A673 (cell line): Measurements from ENCODE around the gene RPP38. TPM values are rescaled to one million over a fixed set of nuclear protein-coding genes. Genes with fewer than 3 reads are reported as not detected.

Experiments
- BruUV-seq: library from RNA; stranded (reverse); fragments of 400-500 nt; replicated peaks from 2 replicates; lab custom pipeline; 2021; lab: Mats Ljungman, UMichigan
- CTCF ChIA-PET: fragments of 300-600 bp; sonication (Branson Sonifier 250); formaldehyde crosslinking; loops from one replicate; lab custom pipeline; 2022; ENCODE audit warnings: antibody characterized with exemption; lab: Charles Lee
- POLR2A ChIA-PET: fragments of 300-600 bp; sonication (Branson Sonifier 250); formaldehyde crosslinking; loops from one replicate; lab custom pipeline; 2022; ENCODE audit warnings: antibody characterized with exemption; ENCODE audit not compliant: low non-redundant PET; lab: Charles Lee
- DNase-seq: peaks from one replicate; pipeline ENCODE4 v3.0.0-alpha.2; 2015; ENCODE audit warnings: low spot score
- H3K27ac ChIP-seq: fragments of 200-600 bp; sonication (generic); 2 replicates; pipeline ENCODE4 v1.5.1; 2016; ENCODE audit warnings: mixed run types, low read depth, mild to moderate bottlenecking, mixed read lengths, antibody characterized with exemption, low read length; ENCODE audit not compliant: poor library complexity, severe bottlenecking
- H3K27me3 ChIP-seq: fragments of 200-600 bp; sonication (generic); replicated peaks from 2 replicates; pipeline ENCODE4 v1.6.1; 2017; ENCODE audit warnings: mixed run types, low read depth, mild to moderate bottlenecking, mixed read lengths, antibody characterized with exemption, low read length; ENCODE audit not compliant: insufficient read depth, poor library complexity
- H3K36me3 ChIP-seq: fragments of 200-600 bp; sonication (generic); 2 replicates; pipeline ENCODE4 v1.6.1; 2016; ENCODE audit warnings: mixed run types, mild to moderate bottlenecking, mixed read lengths, antibody characterized with exemption, low read length; ENCODE audit not compliant: insufficient read depth, poor library complexity, severe bottlenecking
- H3K4me1 ChIP-seq: fragments of 200-600 bp; sonication (generic); 2 replicates; pipeline ENCODE4 v1.6.1; 2017; ENCODE audit warnings: mixed run types, mild to moderate bottlenecking, mixed read lengths, antibody characterized with exemption, low read length; ENCODE audit not compliant: insufficient read depth, poor library complexity, severe bottlenecking
- H3K4me3 ChIP-seq: fragments of 200-600 bp; sonication (generic); 2 replicates; pipeline ENCODE4 v1.5.1; 2016; ENCODE audit warnings: low read depth, mixed run types, mild to moderate bottlenecking, mixed read lengths, low read length; ENCODE audit not compliant: poor library complexity, severe bottlenecking
- H3K9me3 ChIP-seq: fragments of 200-600 bp; sonication (generic); 2 replicates; pipeline ENCODE4 v1.6.1; 2016; ENCODE audit warnings: mixed run types, low read depth, mild to moderate bottlenecking, mixed read lengths, antibody characterized with exemption, low read length; ENCODE audit not compliant: poor library complexity, severe bottlenecking
- EZH2 ChIP-seq: fragments of 200-600 bp; sonication (generic); IDR thresholded peaks from 2 replicates; pipeline ENCODE4 v1.6.1; 2017; ENCODE audit warnings: borderline replicate concordance, low read depth, mild to moderate bottlenecking, mixed read lengths, antibody characterized with exemption, low read length; ENCODE audit not compliant: poor library complexity, severe bottlenecking
- intact Hi-C: fragments of 100-400 bp; cut with micrococcal nuclease; formaldehyde crosslinking; loops from one replicate; pipeline ENCODE4 v1.10.0; 2022; ENCODE audit not compliant: unreplicated experiment
- total RNA-seq: library from RNA; stranded (reverse); gene quantifications from 2 replicates; pipeline ENCODE4 v1.2.3, GENCODE V29; 2021
- TF ChIP-seq, protein P1 (sequence below): fragments of 300-800, 200-600 bp; sonication (generic); conservative IDR thresholded peaks from 2 replicates; pipeline ENCODE4 v1.5.1; 2017; ENCODE audit warnings: low read depth, mild to moderate bottlenecking, antibody characterized with exemption, low read length, moderate library complexity, mixed read lengths

RPP38 gene
- total RNA-seq, 1 experiment from 2014 or later = 23.8 TPM

DNA sequence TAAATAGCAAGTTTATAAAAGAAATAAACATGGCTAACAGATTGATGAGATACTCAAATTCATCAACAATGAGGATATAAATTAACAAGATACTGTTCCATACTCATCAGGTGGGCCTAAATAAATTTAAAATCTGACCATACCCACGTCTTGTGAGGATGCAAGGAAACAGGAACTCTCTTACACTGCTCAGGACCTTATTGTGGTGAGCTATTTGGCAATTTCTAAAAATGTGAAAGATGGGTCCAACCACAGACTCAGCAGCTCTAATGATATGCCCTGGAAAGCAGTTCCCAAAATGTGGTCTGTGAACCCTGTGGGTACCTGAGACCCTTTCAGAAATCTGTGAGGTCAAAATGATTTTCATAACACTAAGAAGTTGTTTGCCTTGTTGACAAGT lies 21.5 kb downstream of the RPP38 start:
- intact Hi-C loops = no loop called here
- Histone ChIP-seq H3K4me3 (no peak overlapping the region), H3K9me3 (no peaks in the 10 kb centered on the region), H3K4me1 (no peaks in the 10 kb centered on the region), H3K36me3 (no peaks in the 10 kb centered on the region), H3K27ac (no peak overlapping the region), H3K27me3 (no peaks in the 10 kb centered on the region)
- TF ChIP-seq, protein P1, sequence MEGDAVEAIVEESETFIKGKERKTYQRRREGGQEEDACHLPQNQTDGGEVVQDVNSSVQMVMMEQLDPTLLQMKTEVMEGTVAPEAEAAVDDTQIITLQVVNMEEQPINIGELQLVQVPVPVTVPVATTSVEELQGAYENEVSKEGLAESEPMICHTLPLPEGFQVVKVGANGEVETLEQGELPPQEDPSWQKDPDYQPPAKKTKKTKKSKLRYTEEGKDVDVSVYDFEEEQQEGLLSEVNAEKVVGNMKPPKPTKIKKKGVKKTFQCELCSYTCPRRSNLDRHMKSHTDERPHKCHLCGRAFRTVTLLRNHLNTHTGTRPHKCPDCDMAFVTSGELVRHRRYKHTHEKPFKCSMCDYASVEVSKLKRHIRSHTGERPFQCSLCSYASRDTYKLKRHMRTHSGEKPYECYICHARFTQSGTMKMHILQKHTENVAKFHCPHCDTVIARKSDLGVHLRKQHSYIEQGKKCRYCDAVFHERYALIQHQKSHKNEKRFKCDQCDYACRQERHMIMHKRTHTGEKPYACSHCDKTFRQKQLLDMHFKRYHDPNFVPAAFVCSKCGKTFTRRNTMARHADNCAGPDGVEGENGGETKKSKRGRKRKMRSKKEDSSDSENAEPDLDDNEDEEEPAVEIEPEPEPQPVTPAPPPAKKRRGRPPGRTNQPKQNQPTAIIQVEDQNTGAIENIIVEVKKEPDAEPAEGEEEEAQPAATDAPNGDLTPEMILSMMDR = no peak
- no peak for TF ChIP-seq EZH2
- CTCF ChIA-PET = no interaction called here
- no TSS peak for BruUV-seq
- POLR2A ChIA-PET = no interaction called here
- no peak for DNase-seq

DNA sequence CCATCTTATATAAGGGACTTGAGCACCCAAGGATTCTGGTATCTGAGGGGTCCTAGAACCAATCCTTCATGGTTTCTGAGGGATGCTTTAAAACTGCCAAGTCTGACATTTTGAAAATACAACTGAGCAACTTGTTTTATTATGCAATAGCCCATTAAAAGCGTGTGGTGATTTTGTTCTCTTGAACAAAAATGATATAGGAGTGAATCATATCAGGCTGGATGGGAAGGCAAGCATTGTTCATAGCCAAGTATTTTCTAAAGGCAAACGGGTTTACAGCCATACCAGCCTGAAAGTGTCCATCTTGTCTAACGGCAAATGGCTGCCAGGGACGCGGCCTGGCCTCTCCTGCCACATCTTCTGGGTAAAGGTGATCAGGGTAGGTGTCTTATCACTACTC lies 23.4 kb downstream of the RPP38 start:
- intact Hi-C loops = no loop called here
- no peak for DNase-seq
- Histone ChIP-seq H3K36me3 (no peaks in the 10 kb centered on the region), H3K27me3 (no peaks in the 10 kb centered on the region), H3K4me3 (no peak overlapping the region), H3K27ac (no peak overlapping the region), H3K9me3 (no peaks in the 10 kb centered on the region), H3K4me1 (no peaks in the 10 kb centered on the region)
- no TSS peak for BruUV-seq
- TF ChIP-seq, protein P1 = no peak
- no peak for TF ChIP-seq EZH2
- ChIA-PET POLR2A (no interaction called here), CTCF (no interaction called here)

DNA sequence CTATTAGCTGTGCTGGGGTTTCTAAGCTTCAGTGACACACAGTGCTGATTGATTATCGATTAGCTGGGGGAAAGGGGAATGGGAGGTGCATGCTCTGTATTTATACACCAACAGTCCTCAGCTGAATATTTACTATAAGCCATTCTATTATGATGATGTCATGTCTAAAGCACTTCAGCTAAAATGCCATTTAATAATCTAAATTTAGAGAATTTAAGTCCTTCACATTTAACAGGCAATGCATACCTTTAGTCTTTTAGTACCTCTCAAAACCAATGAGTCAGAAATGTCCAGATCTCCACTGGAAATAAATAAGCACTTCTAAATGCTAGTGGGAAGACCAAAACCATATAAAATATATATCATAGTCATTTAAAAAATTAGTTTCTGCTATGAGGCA lies 24.6 kb downstream of the RPP38 start:
- H3K9me3 ChIP-seq = no peaks in the 10 kb centered on the region
- no peak overlapping the region for H3K27ac ChIP-seq
- no peak for DNase-seq
- TF ChIP-seq EZH2 = no peak
- TF ChIP-seq, protein P1 = no peak
- ChIA-PET CTCF (no interaction called here), POLR2A (no interaction called here)
- intact Hi-C loops = no loop called here
- no TSS peak for BruUV-seq
- H3K4me3 ChIP-seq = no peak overlapping the region
- no peaks in the 10 kb centered on the region for H3K4me1 ChIP-seq
- H3K36me3 ChIP-seq = no peaks in the 10 kb centered on the region
- H3K27me3 ChIP-seq = no peaks in the 10 kb centered on the region
